Astrocyte of the spinal cord (primary cell): ENCODE results near the gene GPR32.
"Not testable (repeated sequence)": the region's sequence is repeated elsewhere in the genome, so short reads cannot be mapped to it uniquely, and the experiment has no call there.

Experiments used
- DNase-seq: peaks from one replicate; pipeline ENCODE4 v3.0.0; 2011; ENCODE audit warnings: low read depth, low spot score
- H3K4me3 ChIP-seq: 2 replicates; pipeline ENCODE4 v1.5.1; 2011; ENCODE audit warnings: low read depth, mild to moderate bottlenecking, low read length, moderate library complexity
- CTCF ChIP-seq: IDR thresholded peaks from 2 replicates; pipeline ENCODE4 v1.5.1; 2012; ENCODE audit warnings: low read depth, mild to moderate bottlenecking, low read length, inconsistent platforms
- in situ Hi-C: cut with HindIII; loops from 2 replicates; pipeline ENCODE4 v1.10.0; 2017; ENCODE audit warnings: low sequenced_read_pairs

GPR32 gene

GRCh38 chr19:50804420-50805272, 34.4 kb downstream of the GPR32 start:
- peak; percentile 99 for DNase-seq
- peak overlapping the region; percentile 99 for H3K4me3 ChIP-seq
- TF ChIP-seq CTCF, result no peak
- in situ Hi-C loops, result no loop called here

GRCh38 chr19:50808856-50809255, 38.6 kb downstream of the GPR32 start:
- DNase-seq, result no peak
- H3K4me3 ChIP-seq, result no peak overlapping the region
- TF ChIP-seq CTCF, result no peak
- in situ Hi-C loops, result no loop called here

- H3K4me3 ChIP-seq, DNase-seq, in situ Hi-C loops: not testable (repeated sequence)
These were observed 41.5 kb downstream of the GPR32 start for GRCh38 chr19:50811622-50812238.

GRCh38 chr19:50812474-50812873, 42.2 kb downstream of the GPR32 start:
- in situ Hi-C loops, result no loop called here
- no peak overlapping the region for H3K4me3 ChIP-seq
- TF ChIP-seq CTCF, result no peak
- DNase-seq, result no peak

GRCh38 chr19:50814883-50815282, 44.6 kb downstream of the GPR32 start:
- no peak for TF ChIP-seq CTCF
- in situ Hi-C loops, result no loop called here
- H3K4me3 ChIP-seq, result no peak overlapping the region
- no peak for DNase-seq

- H3K4me3 ChIP-seq, result no peak overlapping the region
- TF ChIP-seq CTCF, result no peak
- in situ Hi-C loops, result no loop called here
- no peak for DNase-seq
These were observed 45.2 kb downstream of the GPR32 start for GRCh38 chr19:50815439-50815838.
